HG03521 (cell line): Measurements from ENCODE around the gene FAM200A.
A peak's percentile ranks its signal among the peaks of the same experiment; 100 is the strongest.
"Not testable (repeated sequence)": the region's sequence is repeated elsewhere in the genome, so short reads cannot be mapped to it uniquely, and the experiment has no call there.

Experiments used
- ATAC-seq: cut with Tn5 transposase; IDR thresholded peaks from one replicate; pipeline ENCODE4 v1.9.1; 2021; ENCODE audit warnings: mild to moderate bottlenecking, moderate library complexity; ENCODE audit not compliant: unreplicated experiment

Gene FAM200A

GRCh38 chr7:99551767-99552463 lies at the start of gene FAM200A:
TSS of gene FAM200A (minus strand) at chr7:99552114. CDS start at chr7:99548407, 3,707 bp downstream.
- peak; percentile 90 for ATAC-seq

- ATAC-seq: no peak
These were observed 47.9 kb upstream of the FAM200A start for GRCh38 chr7:99599836-99600235.

GRCh38 chr7:99597762-99598501 lies 46.0 kb upstream of the FAM200A start, which contains the start of gene TMEM225B:
TSS of gene TMEM225B (plus strand) at chr7:99598267. CDS start at chr7:99604389, 6,122 bp downstream.
- no peak for ATAC-seq

GRCh38 chr7:99596408-99596955 lies 44.6 kb upstream of the FAM200A start:
- no peak for ATAC-seq

GRCh38 chr7:99594948-99595745 lies 43.2 kb upstream of the FAM200A start:
- ATAC-seq: no peak

GRCh38 chr7:99588868-99589267 lies 37.0 kb upstream of the FAM200A start:
- no peak for ATAC-seq

GRCh38 chr7:99580778-99581332 lies 28.9 kb upstream of the FAM200A start:
- ATAC-seq: not testable (repeated sequence)

GRCh38 chr7:99579956-99580777 lies 28.3 kb upstream of the FAM200A start:
- no peak for ATAC-seq

GRCh38 chr7:99579281-99579955 lies 27.5 kb upstream of the FAM200A start:
- ATAC-seq: no peak

GRCh38 chr7:99576251-99576650 lies 24.3 kb upstream of the FAM200A start:
- no peak for ATAC-seq

- ATAC-seq: no peak
These were observed 21.3 kb upstream of the FAM200A start for GRCh38 chr7:99573257-99573656.

- ATAC-seq: no peak
These were observed 19.9 kb upstream of the FAM200A start for GRCh38 chr7:99571768-99572167.

GRCh38 chr7:99568770-99569169 lies 16.9 kb upstream of the FAM200A start:
- ATAC-seq: not testable (repeated sequence)

GRCh38 chr7:99563650-99564049 lies 11.7 kb upstream of the FAM200A start:
- ATAC-seq: no peak

- ATAC-seq: no peak
These were observed 10.9 kb upstream of the FAM200A start for GRCh38 chr7:99562832-99563231.

- no peak for ATAC-seq
These were observed 10.3 kb upstream of the FAM200A start for GRCh38 chr7:99562114-99562784.

- ATAC-seq: no peak
These were observed 9.8 kb upstream of the FAM200A start for GRCh38 chr7:99561737-99562051.

- ATAC-seq: no peak
These were observed 9.2 kb upstream of the FAM200A start for GRCh38 chr7:99560834-99561736.
